Measurements from ENCODE around the gene WASF2.
"Not testable (repeated sequence)": the region's sequence is repeated elsewhere in the genome, so short reads cannot be mapped to it uniquely, and the experiment has no call there.

WASF2 gene

GRCh38 chr1:27438621-27439061 is 51.3 kb downstream of the WASF2 start:
- no peaks in the 10 kb centered on the region for H3K9me3 ChIP-seq (ENCODE audit: control insufficient read depth in 1 of 2, low read length in 2 of 2)
- peak overlapping the region; percentile 23 for H3K27ac ChIP-seq (ENCODE audit: low read depth, low read length)
- H3K9ac ChIP-seq (ENCODE audit: low read depth in 1 of 2, low read length in 2 of 2) = peak overlapping the region in 1 of 2 donors; percentile 1
- H3K4me3 ChIP-seq (ENCODE audit: low read depth in 1 of 2, low read length in 2 of 2) = peak overlapping the region in 1 of 2 donors; percentile 1
- peaks cover 55% of the 10 kb centered on the region in 2 donors for H3K4me1 ChIP-seq (ENCODE audit: control insufficient read depth in 1 of 2, insufficient read depth in 2 of 2, low read length in 2 of 2)
- no peaks in the 10 kb centered on the region for H3K36me3 ChIP-seq (ENCODE audit: control insufficient read depth in 1 of 2, insufficient read depth in 2 of 2, low read length in 2 of 2)
- H3K27me3 ChIP-seq (ENCODE audit: control insufficient read depth in 1 of 2, insufficient read depth in 2 of 2, low read length in 2 of 2) = no peaks in the 10 kb centered on the region

- Histone ChIP-seq H3K27me3 (ENCODE audit: control insufficient read depth in 1 of 2, insufficient read depth in 2 of 2, low read length in 2 of 2) (no peaks in the 10 kb centered on the region), H3K36me3 (ENCODE audit: control insufficient read depth in 1 of 2, insufficient read depth in 2 of 2, low read length in 2 of 2) (no peaks in the 10 kb centered on the region), H3K27ac (ENCODE audit: low read depth, low read length) (peak overlapping the region; percentile 71), H3K4me1 (ENCODE audit: control insufficient read depth in 1 of 2, insufficient read depth in 2 of 2, low read length in 2 of 2) (peaks cover 58 to 67% of the 10 kb centered on the region in 2 donors), H3K9me3 (ENCODE audit: control insufficient read depth in 1 of 2, low read length in 2 of 2) (no peaks in the 10 kb centered on the region), H3K9ac (ENCODE audit: low read depth in 1 of 2, low read length in 2 of 2) (no peak overlapping the region), H3K4me3 (ENCODE audit: low read depth in 1 of 2, low read length in 2 of 2) (peak overlapping the region in 1 of 2 donors; percentile 50)
Measured at GRCh38 chr1:27436204-27437159, 53.5 kb downstream of the WASF2 start.

GRCh38 chr1:27435566-27436203 is 54.3 kb downstream of the WASF2 start:
- no peak overlapping the region for H3K9ac ChIP-seq (ENCODE audit: low read depth in 1 of 2, low read length in 2 of 2)
- peaks cover 61 to 75% of the 10 kb centered on the region in 2 donors for H3K4me1 ChIP-seq (ENCODE audit: control insufficient read depth in 1 of 2, insufficient read depth in 2 of 2, low read length in 2 of 2)

GRCh38 chr1:27433706-27434105 is 56.3 kb downstream of the WASF2 start:
- H3K4me3 ChIP-seq (ENCODE audit: low read depth in 1 of 2, low read length in 2 of 2) = no peak overlapping the region
- no peak overlapping the region for H3K27ac ChIP-seq (ENCODE audit: low read depth, low read length)
- no peaks in the 10 kb centered on the region for H3K27me3 ChIP-seq (ENCODE audit: control insufficient read depth in 1 of 2, insufficient read depth in 2 of 2, low read length in 2 of 2)
- H3K4me1 ChIP-seq (ENCODE audit: control insufficient read depth in 1 of 2, insufficient read depth in 2 of 2, low read length in 2 of 2) = peaks cover 47 to 76% of the 10 kb centered on the region in 2 donors
- H3K9ac ChIP-seq (ENCODE audit: low read depth in 1 of 2, low read length in 2 of 2) = no peak overlapping the region
- H3K9me3 ChIP-seq (ENCODE audit: control insufficient read depth in 1 of 2, low read length in 2 of 2) = no peaks in the 10 kb centered on the region
- H3K36me3 ChIP-seq (ENCODE audit: control insufficient read depth in 1 of 2, insufficient read depth in 2 of 2, low read length in 2 of 2) = peaks cover 0 to 1% of the 10 kb centered on the region in 2 donors

More at GRCh38 chr1:27435566-27436203, 54.3 kb downstream of the WASF2 start:
- Histone ChIP-seq H3K27me3 (ENCODE audit: control insufficient read depth in 1 of 2, insufficient read depth in 2 of 2, low read length in 2 of 2) (no peaks in the 10 kb centered on the region), H3K4me3 (ENCODE audit: low read depth in 1 of 2, low read length in 2 of 2) (no peak overlapping the region), H3K36me3 (ENCODE audit: control insufficient read depth in 1 of 2, insufficient read depth in 2 of 2, low read length in 2 of 2) (no peaks in the 10 kb centered on the region), H3K9me3 (ENCODE audit: control insufficient read depth in 1 of 2, low read length in 2 of 2) (no peaks in the 10 kb centered on the region), H3K27ac (ENCODE audit: low read depth, low read length) (peak overlapping the region; percentile 51)

- H3K4me1 ChIP-seq (ENCODE audit: control insufficient read depth in 1 of 2, insufficient read depth in 2 of 2, low read length in 2 of 2) = peaks cover 44 to 69% of the 10 kb centered on the region in 2 donors
- H3K4me3 ChIP-seq (ENCODE audit: low read depth in 1 of 2, low read length in 2 of 2); H3K9me3 ChIP-seq (ENCODE audit: control insufficient read depth in 1 of 2, low read length in 2 of 2); H3K27me3 ChIP-seq (ENCODE audit: control insufficient read depth in 1 of 2, insufficient read depth in 2 of 2, low read length in 2 of 2); H3K27ac ChIP-seq (ENCODE audit: low read depth, low read length); H3K9ac ChIP-seq (ENCODE audit: low read depth in 1 of 2, low read length in 2 of 2): not testable (repeated sequence)
- peaks cover 0 to 11% of the 10 kb centered on the region in 2 donors for H3K36me3 ChIP-seq (ENCODE audit: control insufficient read depth in 1 of 2, insufficient read depth in 2 of 2, low read length in 2 of 2)
Measured at GRCh38 chr1:27432725-27433124, 57.2 kb downstream of the WASF2 start.

GRCh38 chr1:27431601-27431940 is 58.4 kb downstream of the WASF2 start:
- no peak overlapping the region for H3K4me3 ChIP-seq (ENCODE audit: low read depth in 1 of 2, low read length in 2 of 2)
- H3K27ac ChIP-seq (ENCODE audit: low read depth, low read length) = no peak overlapping the region
- H3K27me3 ChIP-seq (ENCODE audit: control insufficient read depth in 1 of 2, insufficient read depth in 2 of 2, low read length in 2 of 2) = no peaks in the 10 kb centered on the region
- H3K9me3 ChIP-seq (ENCODE audit: control insufficient read depth in 1 of 2, low read length in 2 of 2) = no peaks in the 10 kb centered on the region
- H3K9ac ChIP-seq (ENCODE audit: low read depth in 1 of 2, low read length in 2 of 2) = no peak overlapping the region
- H3K36me3 ChIP-seq (ENCODE audit: control insufficient read depth in 1 of 2, insufficient read depth in 2 of 2, low read length in 2 of 2) = peaks cover 7 to 21% of the 10 kb centered on the region in 2 donors
- peaks cover 37 to 58% of the 10 kb centered on the region in 2 donors for H3K4me1 ChIP-seq (ENCODE audit: control insufficient read depth in 1 of 2, insufficient read depth in 2 of 2, low read length in 2 of 2)

- H3K27me3 ChIP-seq (ENCODE audit: control insufficient read depth in 1 of 2, insufficient read depth in 2 of 2, low read length in 2 of 2) = no peaks in the 10 kb centered on the region
- no peaks in the 10 kb centered on the region for H3K9me3 ChIP-seq (ENCODE audit: control insufficient read depth in 1 of 2, low read length in 2 of 2)
- H3K9ac ChIP-seq (ENCODE audit: low read depth in 1 of 2, low read length in 2 of 2) = no peak overlapping the region
- H3K4me1 ChIP-seq (ENCODE audit: control insufficient read depth in 1 of 2, insufficient read depth in 2 of 2, low read length in 2 of 2) = peaks cover 32 to 53% of the 10 kb centered on the region in 2 donors
- H3K27ac ChIP-seq (ENCODE audit: low read depth, low read length) = no peak overlapping the region
- H3K36me3 ChIP-seq (ENCODE audit: control insufficient read depth in 1 of 2, insufficient read depth in 2 of 2, low read length in 2 of 2) = peaks cover 7 to 21% of the 10 kb centered on the region in 2 donors
- no peak overlapping the region for H3K4me3 ChIP-seq (ENCODE audit: low read depth in 1 of 2, low read length in 2 of 2)
Measured at GRCh38 chr1:27430903-27431600, 58.9 kb downstream of the WASF2 start.

- Histone ChIP-seq H3K9ac (ENCODE audit: low read depth in 1 of 2, low read length in 2 of 2) (no peak overlapping the region), H3K4me3 (ENCODE audit: low read depth in 1 of 2, low read length in 2 of 2) (no peak overlapping the region), H3K4me1 (ENCODE audit: control insufficient read depth in 1 of 2, insufficient read depth in 2 of 2, low read length in 2 of 2) (peaks cover 19 to 36% of the 10 kb centered on the region in 2 donors)
Measured at GRCh38 chr1:27429029-27429425, 60.9 kb downstream of the WASF2 start.

GRCh38 chr1:27428316-27429028 is 61.5 kb downstream of the WASF2 start:
- Histone ChIP-seq H3K4me3 (ENCODE audit: low read depth in 1 of 2, low read length in 2 of 2) (no peak overlapping the region), H3K36me3 (ENCODE audit: control insufficient read depth in 1 of 2, insufficient read depth in 2 of 2, low read length in 2 of 2) (peaks cover 7 to 21% of the 10 kb centered on the region in 2 donors), H3K27ac (ENCODE audit: low read depth, low read length) (no peak overlapping the region), H3K27me3 (ENCODE audit: control insufficient read depth in 1 of 2, insufficient read depth in 2 of 2, low read length in 2 of 2) (no peaks in the 10 kb centered on the region), H3K9me3 (ENCODE audit: control insufficient read depth in 1 of 2, low read length in 2 of 2) (no peaks in the 10 kb centered on the region), H3K9ac (ENCODE audit: low read depth in 1 of 2, low read length in 2 of 2) (no peak overlapping the region), H3K4me1 (ENCODE audit: control insufficient read depth in 1 of 2, insufficient read depth in 2 of 2, low read length in 2 of 2) (peaks cover 18 to 30% of the 10 kb centered on the region in 2 donors)

More at GRCh38 chr1:27429029-27429425, 60.9 kb downstream of the WASF2 start:
- peaks cover 7 to 21% of the 10 kb centered on the region in 2 donors for H3K36me3 ChIP-seq (ENCODE audit: control insufficient read depth in 1 of 2, insufficient read depth in 2 of 2, low read length in 2 of 2)
- no peaks in the 10 kb centered on the region for H3K27me3 ChIP-seq (ENCODE audit: control insufficient read depth in 1 of 2, insufficient read depth in 2 of 2, low read length in 2 of 2)
- peak overlapping the region; percentile 4 for H3K27ac ChIP-seq (ENCODE audit: low read depth, low read length)
- H3K9me3 ChIP-seq (ENCODE audit: control insufficient read depth in 1 of 2, low read length in 2 of 2) = no peaks in the 10 kb centered on the region
